GM12878 (cell line): ENCODE results near the gene IGIP.

Experiments used
- CEBPB ChIP-seq, 2 experiments: fragments of 150-350 bp in 1 of 2; IDR thresholded peaks; 2 replicates each; pipeline ENCODE4 v1.6.1; 2012 to 2014; ENCODE audit warnings: low read depth in 2 of 2, low read length in 2 of 2, borderline replicate concordance in 1 of 2, inconsistent platforms in 1 of 2
- CREM ChIP-seq: IDR thresholded peaks from 2 replicates; pipeline ENCODE4 v1.6.1; 2014; ENCODE audit warnings: antibody characterized with exemption, low read depth
- HDAC6 ChIP-seq: fragments of 200-600 bp; sonication (generic); IDR thresholded peaks from one replicate; pipeline ENCODE4 v1.8.0; 2017; ENCODE audit warnings: antibody characterized with exemption; ENCODE audit not compliant: unreplicated experiment
- POLR2A ChIP-seq: IDR thresholded peaks from 2 replicates; pipeline ENCODE4 v1.6.1; 2011; ENCODE audit warnings: low read depth, mild to moderate bottlenecking, low read length
- POLR2AphosphoS5 ChIP-seq: IDR thresholded peaks from 2 replicates; pipeline ENCODE4 v1.6.1; 2011; ENCODE audit warnings: mild to moderate bottlenecking, low read length, inconsistent platforms
- RAD21 ChIP-seq: IDR thresholded peaks from 2 replicates; pipeline ENCODE4 v1.6.1; 2011; ENCODE audit warnings: mild to moderate bottlenecking, low read depth, low read length, moderate library complexity; ENCODE audit not compliant: insufficient read depth
- ZNF274 ChIP-seq: IDR thresholded peaks from one replicate; pipeline ENCODE4 v1.8.0; 2011; ENCODE audit not compliant: insufficient read length, insufficient read depth
- ZNF384 ChIP-seq: IDR thresholded peaks from 2 replicates; pipeline ENCODE4 v1.6.1; 2012; ENCODE audit warnings: low read depth, mild to moderate bottlenecking, low read length, improper control_type of control experiment, borderline replicate concordance
- TF ChIP-seq, protein P1 (sequence below): IDR thresholded peaks from 2 replicates; pipeline ENCODE4 v1.6.1; 2011; ENCODE audit warnings: low read depth, mild to moderate bottlenecking, low read length, moderate library complexity, borderline replicate concordance; ENCODE audit errors: extremely low read depth
- TF ChIP-seq, protein P2 (sequence below), 3 experiments: IDR thresholded peaks in 2 of 3; conservative IDR thresholded peaks in 1 of 3; 2 replicates each; pipeline ENCODE4 v1.5.1; 2011; ENCODE audit warnings: low read depth in 3 of 3, low read length in 3 of 3, mild to moderate bottlenecking in 3 of 3, control low read depth in 2 of 3, moderate library complexity in 2 of 3, inconsistent platforms in 1 of 3, mixed read lengths in 1 of 3; ENCODE audit not compliant: control insufficient read depth in 2 of 3, insufficient read depth in 1 of 3; ENCODE audit errors: extremely low read depth in 1 of 3

DNA sequence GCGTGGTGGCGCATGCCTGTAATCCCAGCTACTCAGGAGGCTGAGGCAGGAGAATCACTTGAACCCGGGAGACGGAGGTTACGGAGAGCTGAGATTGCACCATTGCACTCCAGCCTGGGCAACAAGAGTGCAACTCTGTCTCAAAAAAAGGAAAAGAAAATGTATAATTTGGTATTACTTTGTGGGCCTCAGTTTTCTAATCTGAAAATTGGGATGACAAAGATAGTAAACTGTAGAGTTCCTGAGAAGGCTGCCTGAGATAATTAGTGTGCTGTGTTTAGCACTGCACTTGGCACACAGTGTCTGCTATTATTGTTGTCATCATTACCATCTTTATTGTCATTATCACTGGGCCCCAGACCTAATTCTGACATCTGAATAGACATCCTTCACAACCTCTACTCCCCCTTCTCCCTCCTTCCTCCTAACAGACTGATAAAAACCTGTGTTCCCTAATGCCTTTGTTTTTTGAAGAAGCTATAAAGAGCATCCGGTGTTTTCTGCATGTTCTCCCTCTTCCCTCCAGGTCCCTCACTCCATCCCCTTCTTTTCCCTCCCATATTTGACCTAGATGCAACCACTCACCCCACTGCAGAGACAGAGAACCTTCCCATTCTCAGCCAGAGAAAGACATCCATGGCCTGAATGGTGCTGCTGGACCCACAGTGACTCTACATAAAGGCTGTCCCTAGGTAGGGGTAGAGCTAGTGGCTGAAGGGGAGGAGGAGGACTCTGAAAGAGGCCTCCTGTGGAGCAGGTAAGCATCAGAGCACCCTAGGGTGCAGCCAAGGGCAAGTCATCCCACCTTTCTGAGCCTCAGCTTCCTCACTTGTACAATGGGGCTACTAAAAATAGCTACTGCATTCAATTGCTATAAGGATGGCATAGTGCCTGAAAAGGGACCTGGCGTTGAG, 33.5 kb downstream of the IGIP start:
- TF ChIP-seq CREM (no peak), POLR2A (no peak), CEBPB (IDR thresholded peaks at IDR 0.05; ENCODE audit: borderline replicate concordance in 1 of 2, low read depth in 2 of 2, low read length in 2 of 2) (no peak), RAD21 (no peak), ZNF274 (no peak), POLR2AphosphoS5 (no peak), ZNF384 (no peak), HDAC6 (no peak)
- TF ChIP-seq, protein P1, sequence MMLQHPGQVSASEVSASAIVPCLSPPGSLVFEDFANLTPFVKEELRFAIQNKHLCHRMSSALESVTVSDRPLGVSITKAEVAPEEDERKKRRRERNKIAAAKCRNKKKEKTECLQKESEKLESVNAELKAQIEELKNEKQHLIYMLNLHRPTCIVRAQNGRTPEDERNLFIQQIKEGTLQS = no peak
- TF ChIP-seq, protein P2, sequence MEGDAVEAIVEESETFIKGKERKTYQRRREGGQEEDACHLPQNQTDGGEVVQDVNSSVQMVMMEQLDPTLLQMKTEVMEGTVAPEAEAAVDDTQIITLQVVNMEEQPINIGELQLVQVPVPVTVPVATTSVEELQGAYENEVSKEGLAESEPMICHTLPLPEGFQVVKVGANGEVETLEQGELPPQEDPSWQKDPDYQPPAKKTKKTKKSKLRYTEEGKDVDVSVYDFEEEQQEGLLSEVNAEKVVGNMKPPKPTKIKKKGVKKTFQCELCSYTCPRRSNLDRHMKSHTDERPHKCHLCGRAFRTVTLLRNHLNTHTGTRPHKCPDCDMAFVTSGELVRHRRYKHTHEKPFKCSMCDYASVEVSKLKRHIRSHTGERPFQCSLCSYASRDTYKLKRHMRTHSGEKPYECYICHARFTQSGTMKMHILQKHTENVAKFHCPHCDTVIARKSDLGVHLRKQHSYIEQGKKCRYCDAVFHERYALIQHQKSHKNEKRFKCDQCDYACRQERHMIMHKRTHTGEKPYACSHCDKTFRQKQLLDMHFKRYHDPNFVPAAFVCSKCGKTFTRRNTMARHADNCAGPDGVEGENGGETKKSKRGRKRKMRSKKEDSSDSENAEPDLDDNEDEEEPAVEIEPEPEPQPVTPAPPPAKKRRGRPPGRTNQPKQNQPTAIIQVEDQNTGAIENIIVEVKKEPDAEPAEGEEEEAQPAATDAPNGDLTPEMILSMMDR (IDR thresholded peaks at IDR 0.05 in 2 of 3, conservative IDR thresholded peaks at IDR 0.05 in 1 of 3; ENCODE audit: control insufficient read depth in 2 of 3, extremely low read depth in 1 of 3, insufficient read depth in 1 of 3, low read depth in 3 of 3, low read length in 3 of 3) = no peak
